GM12891 (cell line): Measurements from ENCODE around the gene TBL1XR1.

Experiments used
- PAX5 ChIP-seq: IDR thresholded peaks from 2 replicates; pipeline ENCODE4 v1.6.1; 2011; ENCODE audit warnings: low read length, moderate library complexity, mild to moderate bottlenecking; ENCODE audit not compliant: insufficient read depth, severe bottlenecking
- POLR2A ChIP-seq: IDR thresholded peaks from 2 replicates; pipeline ENCODE4 v1.6.1; 2011; ENCODE audit warnings: low read depth, low read length, control low read depth
- POLR2AphosphoS5 ChIP-seq: IDR thresholded peaks from 2 replicates; pipeline ENCODE4 v1.6.1; 2011; ENCODE audit warnings: low read depth, low read length, control low read depth
- SPI1 ChIP-seq: IDR thresholded peaks from 2 replicates; pipeline ENCODE4 v1.6.1; 2011; ENCODE audit warnings: low read depth, low read length, control low read depth
- TAF1 ChIP-seq: IDR thresholded peaks from 2 replicates; pipeline ENCODE4 v1.6.1; 2011; ENCODE audit warnings: low read depth, low read length, control low read depth

DNA sequence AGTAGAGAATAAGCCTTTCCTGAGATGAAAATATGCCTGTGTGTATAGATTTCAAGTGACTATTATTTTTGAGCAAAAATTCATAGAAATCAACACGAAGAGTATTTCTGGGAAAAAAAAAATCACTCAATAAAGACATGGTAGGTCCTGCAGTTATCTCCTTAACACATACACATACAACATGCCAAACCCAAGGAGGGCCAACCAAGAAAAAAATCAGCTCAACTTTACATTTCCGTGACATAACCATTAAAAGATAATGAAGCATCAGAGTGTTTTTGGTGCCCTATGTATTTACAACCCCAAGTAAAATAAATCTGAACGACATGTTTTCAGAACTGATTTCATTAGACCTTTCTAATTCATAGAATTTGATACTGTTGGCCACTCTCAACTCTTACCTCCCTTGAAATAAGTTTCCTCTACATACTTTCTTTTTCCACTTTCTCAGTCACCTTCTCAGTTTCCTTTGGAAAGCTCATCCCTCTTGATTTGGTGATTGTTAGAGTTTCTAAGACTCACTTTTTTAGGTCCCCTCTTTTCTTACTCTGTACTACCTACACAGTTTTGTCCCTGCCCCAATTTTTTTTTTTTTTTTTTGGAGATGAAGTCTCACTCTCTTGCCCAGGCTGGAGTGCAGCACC lies 162.3 kb downstream of the TBL1XR1 start:
- TF ChIP-seq POLR2AphosphoS5 (no peak), POLR2A (no peak), TAF1 (no peak), SPI1 (no peak), PAX5 (no peak)
